ENCODE measurements around the gene CCNB1IP1. TPM values are rescaled to one million over a fixed set of nuclear protein-coding genes. Genes with fewer than 3 reads are reported as not detected.

Gene CCNB1IP1
- total and polyA plus RNA-seq, 2 of the 8 experiments (the other 6 are each of a cell fraction or from before 2014, with no cell fraction given), result 173 to 277 TPM

DNA sequence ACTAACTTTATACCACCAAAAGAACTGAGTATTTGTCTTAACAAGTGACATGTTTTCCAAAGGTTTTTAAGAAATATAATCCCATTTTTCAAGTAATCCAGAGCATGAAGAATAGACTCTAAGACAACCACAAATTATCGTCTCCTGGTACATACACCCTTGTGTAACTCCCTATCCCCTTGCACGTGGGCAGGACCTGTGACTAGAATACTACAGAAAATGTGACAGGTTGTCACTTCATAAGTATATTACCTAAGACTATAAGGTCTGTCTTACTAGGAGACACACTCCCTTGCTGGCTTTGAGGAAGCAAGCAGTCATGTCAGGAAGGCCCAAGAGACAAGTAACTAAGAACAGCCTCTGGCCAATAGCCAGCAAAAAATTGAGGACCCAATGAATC lies 19.1 kb downstream of the CCNB1IP1 start:
- Histone ChIP-seq H3K4me1 (replicated peaks in 1 of 4; ENCODE audit: control insufficient read depth in 3 of 4, insufficient read depth in 4 of 4, low read length in 3 of 4) (no peaks in the 10 kb centered on the region), H3K23ac (ENCODE audit: insufficient read length) (no peak overlapping the region), H3K27ac (ENCODE audit: low read depth, low read length) (no peak overlapping the region), H3K56ac (replicated peaks; ENCODE audit: insufficient read length, low read depth, low read length) (no peak overlapping the region), H4K91ac (replicated peaks; ENCODE audit: insufficient read length, low read length) (no peak overlapping the region), H3K4me3 (ENCODE audit: extremely low read depth in 1 of 4, insufficient read depth in 2 of 4, low read depth in 3 of 4, low read length in 4 of 4) (no peak overlapping the region), H3K14ac (ENCODE audit: insufficient read length) (no peak overlapping the region), H2BK20ac (ENCODE audit: low read length) (no peak overlapping the region), H3K9ac (replicated peaks in 1 of 4; ENCODE audit: extremely low read depth in 1 of 4, low read depth in 3 of 4, low read length in 3 of 4) (no peak overlapping the region), H2BK5ac (ENCODE audit: low read depth, low read length) (no peak overlapping the region), H3K36me3 (ENCODE audit: control insufficient read depth in 2 of 4, insufficient read depth in 4 of 4, low read length in 3 of 4) (peaks cover 20 to 70% (median 55%) of the 10 kb centered on the region in 4 experiments), H3K27me3 (replicated peaks in 1 of 4; ENCODE audit: control insufficient read depth in 3 of 4, extremely low read depth in 1 of 4, insufficient read depth in 3 of 4, low read length in 3 of 4) (no peaks in the 10 kb centered on the region; a peak in 1 of 7 replicates), H3K4ac (replicated peaks; ENCODE audit: insufficient read length, low read depth, low read length) (no peak overlapping the region), H3K9me3 (ENCODE audit: insufficient read depth in 2 of 2, low read depth in 1 of 2, low read length in 1 of 2) (peaks cover 0 to 3% of the 10 kb centered on the region in 2 experiments; a peak in 1 of 4 replicates), H2BK15ac (ENCODE audit: low read length) (no peak overlapping the region), H3K79me1 (ENCODE audit: low read depth, low read length) (no peaks in the 10 kb centered on the region), H3K4me2 (ENCODE audit: insufficient read depth in 1 of 2, low read depth in 2 of 2, low read length in 2 of 2) (no peak overlapping the region), H4K8ac (ENCODE audit: extremely low read depth, insufficient read depth, low read length) (no peak overlapping the region), H2AFZ (ENCODE audit: low read length) (no peak overlapping the region), H4K20me1 (replicated peaks in 1 of 2; ENCODE audit: control insufficient read depth in 1 of 2, insufficient read depth in 2 of 2, low read length in 2 of 2) (peaks cover 0 to 6% of the 10 kb centered on the region in 2 experiments), H3K23me2 (ENCODE audit: low read depth, low read length) (no peaks in the 10 kb centered on the region), H4K5ac (ENCODE audit: insufficient read length, low read depth, low read length) (no peak overlapping the region), H3K18ac (ENCODE audit: extremely low read depth, low read length) (no peak overlapping the region), H2AK5ac (ENCODE audit: low read depth, low read length) (no peak overlapping the region), H2BK120ac (replicated peaks; ENCODE audit: low read depth, low read length) (no peak overlapping the region), H2BK12ac (ENCODE audit: low read depth, low read length) (no peak overlapping the region), H3K79me2 (ENCODE audit: control insufficient read depth in 1 of 2, insufficient read depth in 2 of 2, low read length in 2 of 2) (peaks cover 2 to 15% of the 10 kb centered on the region in 2 experiments; a peak in 2 of 4 replicates)
- ChIA-PET POLR2A (ENCODE audit: partially characterized antibody) (interaction anchor here (3.2 kb wide), 1 partner anchor 13 kb away, joined by 17 read pairs; no protein-coding TSS in a partner anchor), CTCF (ENCODE audit: partially characterized antibody) (no interaction called here)
- no peak for FAIRE-seq
- 87% methylated on average over 2 of the region's 2 CpGs; no CpG with 5 or more reads in 1 of the 2 experiments for WGBS, 2 experiments (ENCODE audit: extremely low coverage in 1 of 2, insufficient coverage in 1 of 2, insufficient read length in 1 of 2, insufficient replicate concordance in 2 of 2, low coverage in 1 of 2, low lambda C conversion rate in 2 of 2, missing lambda C conversion rate in 1 of 2)
- DNase-seq (ENCODE audit: low read depth in 1 of 2, low spot score in 2 of 2), result no peak
- TF ChIP-seq, protein P1, sequence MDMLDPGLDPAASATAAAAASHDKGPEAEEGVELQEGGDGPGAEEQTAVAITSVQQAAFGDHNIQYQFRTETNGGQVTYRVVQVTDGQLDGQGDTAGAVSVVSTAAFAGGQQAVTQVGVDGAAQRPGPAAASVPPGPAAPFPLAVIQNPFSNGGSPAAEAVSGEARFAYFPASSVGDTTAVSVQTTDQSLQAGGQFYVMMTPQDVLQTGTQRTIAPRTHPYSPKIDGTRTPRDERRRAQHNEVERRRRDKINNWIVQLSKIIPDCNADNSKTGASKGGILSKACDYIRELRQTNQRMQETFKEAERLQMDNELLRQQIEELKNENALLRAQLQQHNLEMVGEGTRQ (IDR thresholded peaks at IDR 0.05; ENCODE audit: low read length), result no peak
- TF ChIP-seq RAD21 (IDR thresholded peaks at IDR 0.05 in 1 of 2, conservative IDR thresholded peaks at IDR 0.05 in 1 of 2; ENCODE audit: low read depth in 2 of 2, low read length in 2 of 2) (no peak), KDM5A (IDR thresholded peaks at IDR 0.05; ENCODE audit: low read length) (no peak), GTF2F1 (IDR thresholded peaks at IDR 0.05; ENCODE audit: borderline replicate concordance, low read depth, low read length) (no peak), ZNF274 (IDR thresholded peaks at IDR 0.05; ENCODE audit: borderline replicate concordance, extremely low read depth, low read length) (no peak), HDAC2 (IDR thresholded peaks at IDR 0.05; ENCODE audit: borderline replicate concordance in 1 of 2, low read depth in 2 of 2, low read length in 2 of 2) (no peak), POU5F1 (IDR thresholded peaks at IDR 0.05; ENCODE audit: low read depth, low read length) (no peak), SAP30 (IDR thresholded peaks at IDR 0.05; ENCODE audit: insufficient read depth, insufficient replicate concordance, low read length) (no peak), FOSL1 (IDR thresholded peaks at IDR 0.05; ENCODE audit: insufficient read depth, low read depth, low read length) (no peak), TAF7 (optimal IDR thresholded peaks at IDR 0.05; ENCODE audit: borderline replicate concordance, low read depth, low read length) (no peak)
